CD14-positive monocyte (primary cell): Measurements from ENCODE around the gene NEDD4L. TPM values are rescaled to one million over a fixed set of nuclear protein-coding genes. Genes with fewer than 3 reads are reported as not detected.

ENCODE experiments used
- DNase-seq, 3 donors: peaks; one replicate each; pipeline ENCODE4 v3.0.0-alpha.2; 2011 to 2022
- H2AFZ ChIP-seq: 2 replicates; pipeline ENCODE4 v1.6.0; 2012; ENCODE audit warnings: mild to moderate bottlenecking, low read depth, low read length, inconsistent platforms; ENCODE audit not compliant: insufficient read depth, poor library complexity, severe bottlenecking
- H3K27ac ChIP-seq, 2 donors: 1 replicate in 1 of 2; 2 replicates in 1 of 2; pipeline ENCODE4 v1.5.1; 2012 to 2013; ENCODE audit warnings: low read length in 2 of 2, control low read depth in 1 of 2, inconsistent platforms in 1 of 2, low read depth in 1 of 2, mild to moderate bottlenecking in 1 of 2
- H3K27me3 ChIP-seq, 2 donors: one replicate each; pipeline versions ENCODE4 v1.6.0 to v1.6.1; 2011 to 2013; ENCODE audit warnings: low read length in 2 of 2; ENCODE audit not compliant: control insufficient read depth in 2 of 2, insufficient read depth in 2 of 2
- H3K36me3 ChIP-seq, 2 donors: replicated peaks in 1 of 2; 1 replicate in 1 of 2; 2 replicates in 1 of 2; pipeline versions ENCODE4 v1.5.1 to v1.6.1; 2012 to 2013; ENCODE audit warnings: low read length in 2 of 2, control low read depth in 1 of 2, inconsistent platforms in 1 of 2, mild to moderate bottlenecking in 1 of 2; ENCODE audit not compliant: insufficient read depth in 2 of 2, control insufficient read depth in 1 of 2
- H3K4me1 ChIP-seq, 2 donors: 1 replicate in 1 of 2; 2 replicates in 1 of 2; pipeline versions ENCODE4 v1.5.1 to v1.6.1; 2012 to 2013; ENCODE audit warnings: low read length in 2 of 2, control low read depth in 1 of 2, inconsistent platforms in 1 of 2, mild to moderate bottlenecking in 1 of 2, moderate library complexity in 1 of 2; ENCODE audit not compliant: insufficient read depth in 2 of 2, control insufficient read depth in 1 of 2
- H3K4me2 ChIP-seq: replicated peaks from 2 replicates; pipeline ENCODE3; 2012; ENCODE audit warnings: low read length, moderate library complexity, mild to moderate bottlenecking; ENCODE audit not compliant: poor library complexity, severe bottlenecking; ENCODE audit errors: extremely low read depth
- H3K4me3 ChIP-seq, 3 experiments: fragments of 200-600 bp in 1 of 3; sonication (generic) in 1 of 3; replicated peaks in 1 of 3; 1 replicate in 2 of 3; 2 replicates in 1 of 3; pipeline ENCODE4 v1.5.1; 2011 to 2013; ENCODE audit warnings: low read length in 3 of 3, mild to moderate bottlenecking in 3 of 3, control low read depth in 2 of 3, low read depth in 2 of 3, inconsistent platforms in 1 of 3, moderate library complexity in 1 of 3
- H3K79me2 ChIP-seq: 2 replicates; pipeline ENCODE4 v1.6.0; 2012; ENCODE audit warnings: mild to moderate bottlenecking, control low read depth, inconsistent platforms, low read length, moderate library complexity; ENCODE audit not compliant: insufficient read depth
- H3K9ac ChIP-seq: 2 replicates; pipeline ENCODE4 v1.6.0; 2017; ENCODE audit warnings: low read length, mild to moderate bottlenecking; ENCODE audit not compliant: insufficient read depth, poor library complexity, severe bottlenecking
- H3K9me3 ChIP-seq, 2 donors: replicated peaks in 1 of 2; 1 replicate in 1 of 2; 2 replicates in 1 of 2; pipeline versions ENCODE4 v1.5.1 to v1.6.1; 2012 to 2013; ENCODE audit warnings: low read length in 2 of 2, control low read depth in 1 of 2; ENCODE audit not compliant: control insufficient read depth in 1 of 2, insufficient read depth in 1 of 2
- H4K20me1 ChIP-seq: 2 replicates; pipeline ENCODE4 v1.6.0; 2012; ENCODE audit warnings: mild to moderate bottlenecking, low read length, control low read depth, moderate library complexity; ENCODE audit not compliant: insufficient read depth
- H3K27ac Mint-ChIP-seq, 7 donors: one replicate each; pipeline ENCODE4 v1.8.0; 2020; ENCODE audit warnings: mild to moderate bottlenecking in 7 of 7, mixed read lengths in 7 of 7, moderate library complexity in 6 of 7, inconsistent platforms in 2 of 7
- H3K27me3 Mint-ChIP-seq, 3 donors: one replicate each; pipeline ENCODE4 v1.8.0; 2021 to 2022; ENCODE audit warnings: low read depth in 3 of 3, mild to moderate bottlenecking in 3 of 3, mixed read lengths in 3 of 3, moderate library complexity in 3 of 3, inconsistent platforms in 1 of 3
- H3K36me3 Mint-ChIP-seq, 2 donors: one replicate each; pipeline ENCODE4 v1.8.0; 2020; ENCODE audit warnings: mixed read lengths in 2 of 2, inconsistent platforms in 1 of 2, mild to moderate bottlenecking in 1 of 2
- H3K4me1 Mint-ChIP-seq: one replicate; pipeline ENCODE4 v1.8.0; 2020; ENCODE audit warnings: mild to moderate bottlenecking, mixed read lengths
- H3K4me3 Mint-ChIP-seq, 2 donors: one replicate each; pipeline ENCODE4 v1.8.0; 2020; ENCODE audit warnings: mild to moderate bottlenecking in 2 of 2, mixed read lengths in 2 of 2, moderate library complexity in 1 of 2
- H3K9me3 Mint-ChIP-seq, 7 donors: one replicate each; pipeline ENCODE4 v1.8.0; 2020 to 2022; ENCODE audit warnings: mixed read lengths in 7 of 7, mild to moderate bottlenecking in 6 of 7, moderate library complexity in 6 of 7, inconsistent platforms in 2 of 7
- WGBS: methylation state at CpG from one replicate; pipeline ENCODE4 v1.1.5; 2013; ENCODE audit warnings: missing lambda C conversion rate; ENCODE audit not compliant: insufficient coverage; 5-methylcytosine and 5-hydroxymethylcytosine counted together
- intact Hi-C, 2 donors: fragments of 100-400 bp; cut with micrococcal nuclease; formaldehyde crosslinking; loops; one replicate each; pipeline versions ENCODE4 v1.15.0 to v1.15.1; 2023
- polyA plus RNA-seq, 3 donors: library from polyadenylated mRNA; depleted of rRNA in 1 of 3; unstranded in 2 of 3; stranded (reverse) in 1 of 3; fragments of 300-500 nt in 2 of 3; fragments of >200 nt in 1 of 3; fragmentation: Illumina TruSeq in 2 of 3; gene quantifications; 1 replicate in 2 of 3; 2 replicates in 1 of 3; pipeline ENCODE4 v1.2.3, GENCODE V29; 2012 to 2021
- TF ChIP-seq, protein P1 (sequence below): fragments of 200-600 bp; IDR thresholded peaks from one replicate; pipeline ENCODE4 v1.8.0; 2022; ENCODE audit warnings: antibody characterized with exemption, mild to moderate bottlenecking

Gene NEDD4L
- polyA plus RNA-seq, 3 donors, result 2.5 to 5.2 (median 4.5) TPM

DNA sequence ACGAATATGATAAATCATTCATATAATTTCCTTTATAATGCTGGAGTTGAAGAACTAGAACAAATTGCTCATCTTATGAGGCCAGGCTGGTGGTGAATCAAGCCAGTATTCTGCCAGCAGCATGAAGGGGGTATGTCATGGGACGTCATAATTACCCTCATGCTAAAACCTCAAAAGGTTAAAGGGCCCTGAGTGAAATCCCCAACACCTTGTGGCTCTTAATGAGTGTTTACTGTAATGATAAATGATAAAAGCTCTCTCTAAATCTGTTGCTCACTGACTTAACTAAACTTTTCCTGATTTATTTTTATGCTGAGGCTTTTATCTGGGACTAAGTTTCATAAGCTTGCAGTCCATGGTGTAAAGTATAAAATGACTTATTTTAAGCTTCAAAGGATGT is 18.3 kb upstream of the NEDD4L start:
- no peaks in the 10 kb centered on the region for H4K20me1 ChIP-seq
- H3K4me2 ChIP-seq, result no peak overlapping the region
- Mint-ChIP-seq H3K4me3 (no peak overlapping the region), H3K9me3 (peaks cover 0 to 2% (median 0%) of the 10 kb centered on the region in 7 donors), H3K27ac (no peak overlapping the region), H3K4me1 (no peaks in the 10 kb centered on the region), H3K36me3 (no peaks in the 10 kb centered on the region), H3K27me3 (peaks cover 0 to 4% (median 2%) of the 10 kb centered on the region in 3 donors)
- no peak overlapping the region for H3K9ac ChIP-seq
- H3K4me3 ChIP-seq, result no peak overlapping the region
- intact Hi-C loops, result no loop called here
- TF ChIP-seq, protein P1, sequence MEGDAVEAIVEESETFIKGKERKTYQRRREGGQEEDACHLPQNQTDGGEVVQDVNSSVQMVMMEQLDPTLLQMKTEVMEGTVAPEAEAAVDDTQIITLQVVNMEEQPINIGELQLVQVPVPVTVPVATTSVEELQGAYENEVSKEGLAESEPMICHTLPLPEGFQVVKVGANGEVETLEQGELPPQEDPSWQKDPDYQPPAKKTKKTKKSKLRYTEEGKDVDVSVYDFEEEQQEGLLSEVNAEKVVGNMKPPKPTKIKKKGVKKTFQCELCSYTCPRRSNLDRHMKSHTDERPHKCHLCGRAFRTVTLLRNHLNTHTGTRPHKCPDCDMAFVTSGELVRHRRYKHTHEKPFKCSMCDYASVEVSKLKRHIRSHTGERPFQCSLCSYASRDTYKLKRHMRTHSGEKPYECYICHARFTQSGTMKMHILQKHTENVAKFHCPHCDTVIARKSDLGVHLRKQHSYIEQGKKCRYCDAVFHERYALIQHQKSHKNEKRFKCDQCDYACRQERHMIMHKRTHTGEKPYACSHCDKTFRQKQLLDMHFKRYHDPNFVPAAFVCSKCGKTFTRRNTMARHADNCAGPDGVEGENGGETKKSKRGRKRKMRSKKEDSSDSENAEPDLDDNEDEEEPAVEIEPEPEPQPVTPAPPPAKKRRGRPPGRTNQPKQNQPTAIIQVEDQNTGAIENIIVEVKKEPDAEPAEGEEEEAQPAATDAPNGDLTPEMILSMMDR, result no peak
- no peaks in the 10 kb centered on the region for H3K4me1 ChIP-seq
- DNase-seq, result no peak
- H3K36me3 ChIP-seq, result no peaks in the 10 kb centered on the region
- no peak overlapping the region for H2AFZ ChIP-seq
- no CpG with 5 or more reads among the region's 2 CpGs for WGBS
- H3K79me2 ChIP-seq, result no peaks in the 10 kb centered on the region
- peaks cover 8 to 11% of the 10 kb centered on the region in 2 donors for H3K27me3 ChIP-seq
- H3K27ac ChIP-seq, result no peak overlapping the region
- H3K9me3 ChIP-seq, result no peaks in the 10 kb centered on the region

DNA sequence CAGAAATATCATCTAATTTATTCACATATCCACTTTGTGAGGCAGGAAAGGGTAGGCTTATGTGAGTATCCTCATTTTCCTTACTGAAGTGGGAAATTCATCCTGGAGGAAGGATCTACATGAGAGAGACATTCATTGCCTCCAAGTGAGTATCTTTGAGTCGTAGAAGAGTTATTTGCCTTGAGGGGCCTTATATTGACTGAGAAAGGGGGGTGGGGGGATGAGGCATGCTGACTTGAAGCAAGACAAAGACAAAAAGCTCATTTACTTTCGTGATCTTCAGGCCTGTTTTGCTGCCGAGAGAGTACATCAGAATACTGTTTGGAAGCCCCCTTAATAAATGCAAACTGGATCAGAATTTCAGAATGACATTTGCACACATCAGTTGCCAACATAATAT is 17.6 kb upstream of the NEDD4L start:
- peaks cover 2 to 4% (median 2%) of the 10 kb centered on the region in 3 donors for H3K27me3 Mint-ChIP-seq
- WGBS, result 100% methylated on average over 3 of the region's 3 CpGs
- TF ChIP-seq, protein P1, result no peak

More for the DNA sequence above, 17.6 kb upstream of the NEDD4L start:
- H3K9ac ChIP-seq, result no peak overlapping the region
- H3K36me3 ChIP-seq, result no peaks in the 10 kb centered on the region
- no peak overlapping the region for H3K4me3 Mint-ChIP-seq
- H3K36me3 Mint-ChIP-seq, result no peaks in the 10 kb centered on the region
- no peaks in the 10 kb centered on the region for H3K4me1 Mint-ChIP-seq
- no peak overlapping the region for H3K4me3 ChIP-seq
- H3K79me2 ChIP-seq, result no peaks in the 10 kb centered on the region
- no peak overlapping the region for H3K27ac ChIP-seq
- no peak overlapping the region for H3K4me2 ChIP-seq
- no peaks in the 10 kb centered on the region for H3K9me3 ChIP-seq
- H3K27me3 ChIP-seq, result peaks cover 8 to 11% of the 10 kb centered on the region in 2 donors
- intact Hi-C loops, result no loop called here
- H4K20me1 ChIP-seq, result no peaks in the 10 kb centered on the region
- DNase-seq, result no peak
- H3K27ac Mint-ChIP-seq, result no peak overlapping the region
- H3K9me3 Mint-ChIP-seq, result no peaks in the 10 kb centered on the region
- H3K4me1 ChIP-seq, result no peaks in the 10 kb centered on the region
- no peak overlapping the region for H2AFZ ChIP-seq
